A673 (cell line): ENCODE results near the gene SLC5A9. TPM values are rescaled to one million over a fixed set of nuclear protein-coding genes. Genes with fewer than 3 reads are reported as not detected.

Source experiments
- BruUV-seq: library from RNA; stranded (reverse); fragments of 400-500 nt; replicated peaks from 2 replicates; lab custom pipeline; 2021; lab: Mats Ljungman, UMichigan
- CTCF ChIA-PET: fragments of 300-600 bp; sonication (Branson Sonifier 250); formaldehyde crosslinking; loops from one replicate; lab custom pipeline; 2022; ENCODE audit warnings: antibody characterized with exemption; lab: Charles Lee
- POLR2A ChIA-PET: fragments of 300-600 bp; sonication (Branson Sonifier 250); formaldehyde crosslinking; loops from one replicate; lab custom pipeline; 2022; ENCODE audit warnings: antibody characterized with exemption; ENCODE audit not compliant: low non-redundant PET; lab: Charles Lee
- DNase-seq: peaks from one replicate; pipeline ENCODE4 v3.0.0-alpha.2; 2015; ENCODE audit warnings: low spot score
- H3K27ac ChIP-seq: fragments of 200-600 bp; sonication (generic); 2 replicates; pipeline ENCODE4 v1.5.1; 2016; ENCODE audit warnings: mixed run types, low read depth, mild to moderate bottlenecking, mixed read lengths, antibody characterized with exemption, low read length; ENCODE audit not compliant: poor library complexity, severe bottlenecking
- H3K27me3 ChIP-seq: fragments of 200-600 bp; sonication (generic); replicated peaks from 2 replicates; pipeline ENCODE4 v1.6.1; 2017; ENCODE audit warnings: mixed run types, low read depth, mild to moderate bottlenecking, mixed read lengths, antibody characterized with exemption, low read length; ENCODE audit not compliant: insufficient read depth, poor library complexity
- H3K36me3 ChIP-seq: fragments of 200-600 bp; sonication (generic); 2 replicates; pipeline ENCODE4 v1.6.1; 2016; ENCODE audit warnings: mixed run types, mild to moderate bottlenecking, mixed read lengths, antibody characterized with exemption, low read length; ENCODE audit not compliant: insufficient read depth, poor library complexity, severe bottlenecking
- H3K4me1 ChIP-seq: fragments of 200-600 bp; sonication (generic); 2 replicates; pipeline ENCODE4 v1.6.1; 2017; ENCODE audit warnings: mixed run types, mild to moderate bottlenecking, mixed read lengths, antibody characterized with exemption, low read length; ENCODE audit not compliant: insufficient read depth, poor library complexity, severe bottlenecking
- H3K4me3 ChIP-seq: fragments of 200-600 bp; sonication (generic); 2 replicates; pipeline ENCODE4 v1.5.1; 2016; ENCODE audit warnings: low read depth, mixed run types, mild to moderate bottlenecking, mixed read lengths, low read length; ENCODE audit not compliant: poor library complexity, severe bottlenecking
- H3K9me3 ChIP-seq: fragments of 200-600 bp; sonication (generic); 2 replicates; pipeline ENCODE4 v1.6.1; 2016; ENCODE audit warnings: mixed run types, low read depth, mild to moderate bottlenecking, mixed read lengths, antibody characterized with exemption, low read length; ENCODE audit not compliant: poor library complexity, severe bottlenecking
- CTCF ChIP-seq: fragments of 300-800, 200-600 bp; sonication (generic); conservative IDR thresholded peaks from 2 replicates; pipeline ENCODE4 v1.5.1; 2017; ENCODE audit warnings: low read depth, mild to moderate bottlenecking, antibody characterized with exemption, low read length, moderate library complexity, mixed read lengths
- EZH2 ChIP-seq: fragments of 200-600 bp; sonication (generic); IDR thresholded peaks from 2 replicates; pipeline ENCODE4 v1.6.1; 2017; ENCODE audit warnings: borderline replicate concordance, low read depth, mild to moderate bottlenecking, mixed read lengths, antibody characterized with exemption, low read length; ENCODE audit not compliant: poor library complexity, severe bottlenecking
- intact Hi-C: fragments of 100-400 bp; cut with micrococcal nuclease; formaldehyde crosslinking; loops from one replicate; pipeline ENCODE4 v1.10.0; 2022; ENCODE audit not compliant: unreplicated experiment
- total RNA-seq: library from RNA; stranded (reverse); gene quantifications from 2 replicates; pipeline ENCODE4 v1.2.3, GENCODE V29; 2021

Gene SLC5A9
- total RNA-seq, 1 experiment from 2014 or later = not detected

DNA sequence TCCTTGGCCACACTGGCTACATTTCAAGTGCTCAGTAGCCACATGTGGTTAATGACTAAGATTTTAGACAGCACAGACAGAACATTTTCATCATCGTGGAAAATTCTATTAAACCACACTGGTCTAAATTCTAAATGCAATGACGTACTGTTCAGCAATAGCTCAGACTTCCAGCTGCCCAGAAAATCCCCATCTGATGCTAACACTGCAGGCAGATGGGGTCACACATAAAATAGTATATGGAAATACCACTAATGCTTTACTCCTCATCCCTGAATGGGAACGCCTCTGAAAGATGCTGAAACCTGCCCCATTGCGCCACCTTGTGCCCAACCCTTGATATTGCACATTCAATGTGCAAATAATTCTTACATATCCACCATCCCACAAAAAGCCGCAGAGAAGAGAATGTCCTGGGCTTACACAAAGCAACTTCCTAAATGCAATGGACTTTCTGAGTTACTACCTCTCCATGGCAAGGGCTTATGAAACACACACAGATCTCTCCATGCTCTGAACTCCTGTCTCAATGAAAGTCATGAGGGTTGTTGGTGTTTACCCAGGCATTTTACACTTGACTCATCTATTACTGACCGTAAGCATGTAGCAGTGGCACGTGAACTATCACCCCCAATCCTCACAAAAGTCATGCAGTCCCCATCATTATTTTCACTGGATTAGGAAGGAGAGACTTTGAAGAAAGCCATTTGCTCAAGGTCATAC, 20.3 kb upstream of the SLC5A9 start:
- intact Hi-C loops = loop anchor here (1.0 to 5.0 kb wide), 4 partner anchors 93 to 464 kb away; no protein-coding TSS in a partner anchor
- TF ChIP-seq CTCF (peak; percentile 85), EZH2 (no peak)
- no TSS peak for BruUV-seq
- no peaks in the 10 kb centered on the region for H3K9me3 ChIP-seq
- H3K27me3 ChIP-seq = peaks cover 4% of the 10 kb centered on the region
- H3K4me1 ChIP-seq = no peaks in the 10 kb centered on the region
- no peak overlapping the region for H3K4me3 ChIP-seq
- DNase-seq = peak; percentile 72
- ChIA-PET CTCF (interaction anchor here (1.4 to 1.6 kb wide), 2 partner anchors 93 to 97 kb away, joined by 6 to 10 read pairs; no protein-coding TSS in a partner anchor), POLR2A (no interaction called here)
- no peak overlapping the region for H3K27ac ChIP-seq
- no peaks in the 10 kb centered on the region for H3K36me3 ChIP-seq

DNA sequence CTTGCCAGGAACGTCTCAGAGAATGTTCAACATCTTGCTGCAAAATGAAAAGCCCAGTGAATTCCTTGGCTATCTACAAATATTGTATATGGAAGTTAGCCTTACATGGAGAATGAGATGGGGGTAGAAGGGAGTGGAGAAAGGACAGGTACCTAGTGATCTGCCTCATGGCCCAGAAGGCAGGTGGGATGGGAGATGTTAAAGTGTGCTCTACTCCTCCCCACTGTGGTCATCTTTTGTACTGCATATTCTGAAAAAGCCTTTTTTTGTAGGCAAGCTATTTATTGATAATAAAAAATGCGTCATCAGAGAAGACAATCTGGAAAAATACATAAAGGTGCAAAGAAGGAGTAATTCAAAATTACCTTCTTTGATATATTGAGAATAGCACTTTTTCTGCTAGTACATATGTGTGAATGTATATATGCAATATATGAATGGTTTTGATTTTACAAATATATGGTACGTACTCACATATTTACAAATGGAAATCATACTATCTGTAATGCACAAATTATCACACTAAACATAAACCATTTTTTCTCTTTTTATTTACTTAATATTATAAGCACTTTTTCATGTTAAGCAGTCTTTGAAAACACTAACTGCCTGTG, 19.1 kb upstream of the SLC5A9 start:
- intact Hi-C loops = loop anchor here (5.0 kb wide), 2 partner anchors 111 to 256 kb away; no protein-coding TSS in a partner anchor
- peak; percentile 62 for TF ChIP-seq CTCF
- no peak for TF ChIP-seq EZH2
- H3K9me3 ChIP-seq = no peaks in the 10 kb centered on the region
- H3K4me1 ChIP-seq = no peaks in the 10 kb centered on the region
- no peak overlapping the region for H3K4me3 ChIP-seq
- CTCF ChIA-PET = interaction anchor here (0.7 to 1.6 kb wide), 5 partner anchors 94 to 477 kb away, joined by 3 to 10 read pairs (median 3); no protein-coding TSS in a partner anchor
- POLR2A ChIA-PET = no interaction called here
- no peaks in the 10 kb centered on the region for H3K36me3 ChIP-seq
- BruUV-seq = no TSS peak
- peak; percentile 33 for DNase-seq
- no peak overlapping the region for H3K27ac ChIP-seq
- H3K27me3 ChIP-seq = peaks cover 4% of the 10 kb centered on the region

DNA sequence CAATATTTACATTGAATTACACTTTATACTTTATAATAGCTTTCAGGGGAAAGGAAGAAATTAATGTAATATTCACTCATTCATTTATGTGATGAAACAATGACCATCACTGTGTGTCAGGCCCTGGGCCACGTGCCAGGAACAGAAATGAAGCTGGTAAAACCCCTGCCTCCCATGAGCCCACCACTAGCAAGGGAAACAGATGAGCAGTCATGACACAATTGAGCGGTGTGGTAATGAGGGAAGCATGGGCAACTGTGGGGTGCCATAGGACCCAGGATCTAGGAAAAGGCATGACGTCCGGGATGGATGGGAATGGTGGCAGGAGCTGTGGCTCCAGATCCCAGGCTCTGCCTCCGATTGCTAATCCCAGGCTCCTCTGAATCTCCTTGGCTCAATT, 17.0 kb upstream of the SLC5A9 start:
- BruUV-seq = no TSS peak
- no peak for DNase-seq
- no peaks in the 10 kb centered on the region for H3K9me3 ChIP-seq
- TF ChIP-seq EZH2 = no peak
- no peaks in the 10 kb centered on the region for H3K4me1 ChIP-seq
- ChIA-PET CTCF (no interaction called here), POLR2A (no interaction called here)
- peaks cover 4% of the 10 kb centered on the region for H3K27me3 ChIP-seq
- H3K36me3 ChIP-seq = no peaks in the 10 kb centered on the region
- H3K27ac ChIP-seq = no peak overlapping the region
- intact Hi-C loops = no loop called here
- H3K4me3 ChIP-seq = no peak overlapping the region
